HG03060 (cell line): ENCODE results near the gene RCOR2.
"Not testable (repeated sequence)": the region's sequence is repeated elsewhere in the genome, so short reads cannot be mapped to it uniquely, and the experiment has no call there.

Experiments used
- ATAC-seq: cut with Tn5 transposase; IDR thresholded peaks from one replicate; pipeline ENCODE4 v1.9.1; 2021; ENCODE audit warnings: low read depth, moderate number of reproducible peaks; ENCODE audit not compliant: unreplicated experiment

RCOR2 gene

GRCh38 chr11:63916837-63917691 is at the start of gene RCOR2:
RCOR2 (minus strand) TSS chr11:63917164; CDS start chr11:63916456, 708 bp downstream.
- no peak for ATAC-seq

GRCh38 chr11:63966444-63966843 is 49.5 kb upstream of the RCOR2 start:
- ATAC-seq, result no peak

GRCh38 chr11:63963895-63964294 is 46.9 kb upstream of the RCOR2 start:
- ATAC-seq, result not testable (repeated sequence)

GRCh38 chr11:63961608-63962412 is 44.8 kb upstream of the RCOR2 start:
- ATAC-seq, result no peak

GRCh38 chr11:63958008-63958407 is 41.0 kb upstream of the RCOR2 start:
- ATAC-seq, result no peak

GRCh38 chr11:63952570-63952969 is 35.6 kb upstream of the RCOR2 start:
- no peak for ATAC-seq

GRCh38 chr11:63951779-63952536 is 35.0 kb upstream of the RCOR2 start:
- no peak for ATAC-seq

GRCh38 chr11:63945477-63946163 is 28.7 kb upstream of the RCOR2 start:
- ATAC-seq, result no peak

GRCh38 chr11:63944987-63945386 is 28.0 kb upstream of the RCOR2 start:
- ATAC-seq, result no peak

GRCh38 chr11:63942803-63943202 is 25.8 kb upstream of the RCOR2 start:
- no peak for ATAC-seq

GRCh38 chr11:63941901-63942300 is 24.9 kb upstream of the RCOR2 start:
- ATAC-seq, result no peak

GRCh38 chr11:63940786-63941185 is 23.8 kb upstream of the RCOR2 start:
- no peak for ATAC-seq

GRCh38 chr11:63939397-63939891 is 22.5 kb upstream of the RCOR2 start:
- ATAC-seq, result no peak

GRCh38 chr11:63938479-63939396 is 21.8 kb upstream of the RCOR2 start, which contains the start of gene NAA40:
NAA40 (plus strand) TSS chr11:63939002; CDS start chr11:63939097, 95 bp downstream.
- peak; percentile 86 for ATAC-seq

- ATAC-seq, result no peak
Measured at GRCh38 chr11:63937713-63938478, 20.9 kb upstream of the RCOR2 start.

GRCh38 chr11:63933459-63933858 is 16.5 kb upstream of the RCOR2 start:
- no peak for ATAC-seq

GRCh38 chr11:63931876-63932275 is 14.9 kb upstream of the RCOR2 start:
- no peak for ATAC-seq

GRCh38 chr11:63931045-63931444 is 14.1 kb upstream of the RCOR2 start:
- ATAC-seq, result no peak
